Lower leg skin (tissue), 4 donors: ENCODE measurements around the gene BRD4. TPM values are rescaled to one million over a fixed set of nuclear protein-coding genes. Genes with fewer than 3 reads are reported as not detected.

Experiments
- DNase-seq, 2 donors: peaks; one replicate each; pipeline ENCODE4 v3.0.0-alpha.2; 2019; ENCODE audit warnings: low spot score in 2 of 2
- H3K4me3 ChIP-seq: fragments of 200-600 bp; sonication (generic); 2 replicates; pipeline ENCODE4 v1.5.1; 2017; ENCODE audit warnings: mild to moderate bottlenecking, low read depth; ENCODE audit not compliant: poor library complexity, severe bottlenecking
- POLR2A ChIP-seq, 2 donors: fragments of 450-650 bp; IDR thresholded peaks; one replicate each; pipeline ENCODE4 v1.6.1; 2016 to 2017; ENCODE audit warnings: antibody characterized with exemption in 2 of 2, mild to moderate bottlenecking in 1 of 2, moderate library complexity in 1 of 2
- WGBS, 2 donors: methylation state at CpG; one replicate each; pipeline ENCODE4 v1.1.5; 2018; 5-methylcytosine and 5-hydroxymethylcytosine counted together
- intact Hi-C: fragments of 100-400 bp; cut with DNase I; formaldehyde crosslinking; loops from one replicate; pipeline ENCODE4 v1.15.0; 2023; ENCODE audit warnings: low total_unique reads
- total RNA-seq, 4 donors: library from RNA; depleted of rRNA; stranded (reverse); fragments of >200 nt; gene quantifications; one replicate each; pipeline ENCODE4 v1.1.0, GENCODE V29; 2016
- TF ChIP-seq, protein P1 (sequence below), 3 donors: fragments of 450-650 bp; IDR thresholded peaks; one replicate each; pipeline ENCODE4 v1.5.1; 2016; ENCODE audit warnings: antibody characterized with exemption in 3 of 3, mild to moderate bottlenecking in 3 of 3, moderate library complexity in 2 of 3

Gene BRD4
- total RNA-seq, 4 donors from 2014 or later = 34.8 to 78.6 (median 49.2) TPM

DNA sequence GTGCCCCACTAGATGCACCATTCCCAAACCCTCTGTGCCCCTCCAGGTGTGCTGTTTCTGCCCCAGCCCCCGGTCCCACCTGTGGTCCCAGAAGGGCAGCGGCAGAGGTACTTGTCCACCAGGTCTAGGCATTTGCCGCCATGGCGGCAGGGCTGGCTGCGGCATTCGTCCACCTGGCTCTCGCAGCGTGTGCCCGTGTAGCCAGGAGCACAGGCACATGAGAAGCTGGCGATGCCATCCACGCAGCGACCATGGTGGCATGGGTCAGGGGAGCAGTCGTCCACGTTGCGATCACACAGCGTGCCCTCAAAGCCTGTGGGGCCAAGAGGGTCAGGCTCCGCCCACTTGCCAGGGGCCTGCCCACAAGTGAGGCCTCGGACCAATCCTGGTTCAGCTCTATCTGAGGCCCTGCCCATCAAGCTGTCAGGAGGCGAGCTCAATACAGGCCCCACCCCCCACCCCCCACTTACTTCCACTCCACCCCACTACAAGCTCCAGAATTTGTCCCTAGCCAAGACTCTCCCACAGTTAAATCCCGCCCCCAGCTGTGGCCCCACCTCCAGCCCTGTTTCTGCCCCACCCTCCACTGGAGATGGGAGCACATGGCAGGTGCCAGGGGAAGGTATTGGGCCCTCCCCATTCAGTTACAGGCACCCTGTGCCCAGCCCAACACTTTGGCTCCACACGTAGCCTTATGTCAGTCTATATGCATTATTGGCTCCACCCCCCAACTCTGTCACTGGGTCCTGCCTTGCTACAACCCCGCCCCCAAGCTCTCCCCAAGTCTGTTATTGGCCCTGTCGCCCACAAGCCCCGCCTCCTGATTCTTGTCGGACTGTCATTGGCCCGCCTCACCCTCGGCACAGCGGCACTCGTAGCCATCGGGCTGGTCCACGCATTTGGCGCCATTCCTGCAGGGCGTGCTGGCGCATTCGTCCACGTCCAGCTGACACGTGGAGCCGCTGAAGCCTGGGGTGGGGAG is 145.0 kb downstream of the BRD4 start:
- intact Hi-C loops = no loop called here
- TF ChIP-seq, protein P1, sequence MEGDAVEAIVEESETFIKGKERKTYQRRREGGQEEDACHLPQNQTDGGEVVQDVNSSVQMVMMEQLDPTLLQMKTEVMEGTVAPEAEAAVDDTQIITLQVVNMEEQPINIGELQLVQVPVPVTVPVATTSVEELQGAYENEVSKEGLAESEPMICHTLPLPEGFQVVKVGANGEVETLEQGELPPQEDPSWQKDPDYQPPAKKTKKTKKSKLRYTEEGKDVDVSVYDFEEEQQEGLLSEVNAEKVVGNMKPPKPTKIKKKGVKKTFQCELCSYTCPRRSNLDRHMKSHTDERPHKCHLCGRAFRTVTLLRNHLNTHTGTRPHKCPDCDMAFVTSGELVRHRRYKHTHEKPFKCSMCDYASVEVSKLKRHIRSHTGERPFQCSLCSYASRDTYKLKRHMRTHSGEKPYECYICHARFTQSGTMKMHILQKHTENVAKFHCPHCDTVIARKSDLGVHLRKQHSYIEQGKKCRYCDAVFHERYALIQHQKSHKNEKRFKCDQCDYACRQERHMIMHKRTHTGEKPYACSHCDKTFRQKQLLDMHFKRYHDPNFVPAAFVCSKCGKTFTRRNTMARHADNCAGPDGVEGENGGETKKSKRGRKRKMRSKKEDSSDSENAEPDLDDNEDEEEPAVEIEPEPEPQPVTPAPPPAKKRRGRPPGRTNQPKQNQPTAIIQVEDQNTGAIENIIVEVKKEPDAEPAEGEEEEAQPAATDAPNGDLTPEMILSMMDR (IDR thresholded peaks at IDR 0.05) = no peak
- TF ChIP-seq POLR2A (IDR thresholded peaks at IDR 0.05) = no peak
- WGBS, 2 donors = 88 to 95% methylated on average over 30 to 35 of the region's 38 CpGs
- DNase-seq = no peak
- H3K4me3 ChIP-seq = no peak overlapping the region

Other genes with a start within 250 kb of the BRD4 start
- gene SYDE1, start 225.1 kb downstream of the BRD4 start, total RNA-seq = 10 to 100 TPM in 2 of 4 donors, 1 to 10 TPM in 2; 7.1 to 15.9 (median 9.9) TPM
- 100 to 1,000 TPM; 215 to 332 (median 251) TPM for gene NOTCH3, start 131.5 kb downstream of the BRD4 start, total RNA-seq
- 100 to 1,000 TPM in 1 of 4 donors, 10 to 100 TPM in 3; 74.6 to 138 (median 88.9) TPM for gene EPHX3, start 100.1 kb downstream of the BRD4 start, total RNA-seq
- 10 to 100 TPM; 28.8 to 53.1 (median 34.8) TPM for gene AKAP8, start 47.2 kb upstream of the BRD4 start, total RNA-seq
- gene AKAP8L, start 86.4 kb upstream of the BRD4 start, total RNA-seq = 100 to 1,000 TPM in 2 of 4 donors, 10 to 100 TPM in 2; 82.4 to 141 (median 95.3) TPM
- 10 to 100 TPM; 28.4 to 52.9 (median 43.8) TPM for gene WIZ, start 117.4 kb upstream of the BRD4 start, total RNA-seq
- 1 to 10 TPM in 3 of 4 donors, under 1 TPM in 1; 0.17 to 2.1 (median 1.5) TPM for gene RASAL3, start 132.0 kb upstream of the BRD4 start, total RNA-seq
- under 1 TPM in 3 of 4 donors, not detected in 1; 0.23 to 0.80 (median 0.37) TPM for gene PGLYRP2, start 147.0 kb upstream of the BRD4 start, total RNA-seq
- gene CYP4F22, start 176.0 kb upstream of the BRD4 start, total RNA-seq = 100 to 1,000 TPM in 1 of 4 donors, 10 to 100 TPM in 3; 65.3 to 119 (median 96.1) TPM